Mesodermal cell (in vitro differentiated cells): ENCODE measurements around the gene COX7B. TPM values are rescaled to one million over a fixed set of nuclear protein-coding genes. Genes with fewer than 3 reads are reported as not detected.
"Not testable (repeated sequence)": the region's sequence is repeated elsewhere in the genome, so short reads cannot be mapped to it uniquely, and the experiment has no call there.

Source experiments
- H3K27ac ChIP-seq: 2 replicates; pipeline ENCODE4 v1.7.0; 2013; ENCODE audit warnings: mild to moderate bottlenecking, low read depth, low read length, moderate library complexity; ENCODE audit not compliant: severe bottlenecking
- H3K36me3 ChIP-seq: 2 replicates; pipeline ENCODE4 v1.7.1; 2013; ENCODE audit warnings: mild to moderate bottlenecking, low read length, moderate library complexity; ENCODE audit not compliant: control insufficient read depth, insufficient read depth
- H3K4me1 ChIP-seq: one replicate; pipeline ENCODE4 v1.7.1; 2013; ENCODE audit warnings: mild to moderate bottlenecking, low read length; ENCODE audit not compliant: insufficient read depth, control insufficient read depth, poor library complexity, severe bottlenecking
- H3K4me3 ChIP-seq: 2 replicates; pipeline ENCODE4 v1.7.0; 2013; ENCODE audit warnings: low read length, control low read depth, mild to moderate bottlenecking; ENCODE audit not compliant: insufficient read depth, poor library complexity, severe bottlenecking; ENCODE audit errors: extremely low read depth
- H3K9me3 ChIP-seq: 2 replicates; pipeline ENCODE4 v1.7.1; 2013; ENCODE audit warnings: mild to moderate bottlenecking, low read length, moderate library complexity; ENCODE audit not compliant: control insufficient read depth
- WGBS, 2 experiments: methylation state at CpG; one replicate each; pipeline ENCODE4 v1.1.5; 2013; ENCODE audit warnings: missing lambda C conversion rate in 2 of 2; ENCODE audit not compliant: insufficient coverage in 2 of 2; 5-methylcytosine and 5-hydroxymethylcytosine counted together
- polyA plus RNA-seq, 2 experiments: library from polyadenylated mRNA; stranded (reverse); fragments of 50-300 nt; gene quantifications; one replicate each; pipeline ENCODE4 v1.2.3, GENCODE V29; 2013

The COX7B gene
- 383 TPM for polyA plus RNA-seq (2013, experiment 1 of 2)
- 386 TPM for polyA plus RNA-seq (2013, experiment 2 of 2)

DNA sequence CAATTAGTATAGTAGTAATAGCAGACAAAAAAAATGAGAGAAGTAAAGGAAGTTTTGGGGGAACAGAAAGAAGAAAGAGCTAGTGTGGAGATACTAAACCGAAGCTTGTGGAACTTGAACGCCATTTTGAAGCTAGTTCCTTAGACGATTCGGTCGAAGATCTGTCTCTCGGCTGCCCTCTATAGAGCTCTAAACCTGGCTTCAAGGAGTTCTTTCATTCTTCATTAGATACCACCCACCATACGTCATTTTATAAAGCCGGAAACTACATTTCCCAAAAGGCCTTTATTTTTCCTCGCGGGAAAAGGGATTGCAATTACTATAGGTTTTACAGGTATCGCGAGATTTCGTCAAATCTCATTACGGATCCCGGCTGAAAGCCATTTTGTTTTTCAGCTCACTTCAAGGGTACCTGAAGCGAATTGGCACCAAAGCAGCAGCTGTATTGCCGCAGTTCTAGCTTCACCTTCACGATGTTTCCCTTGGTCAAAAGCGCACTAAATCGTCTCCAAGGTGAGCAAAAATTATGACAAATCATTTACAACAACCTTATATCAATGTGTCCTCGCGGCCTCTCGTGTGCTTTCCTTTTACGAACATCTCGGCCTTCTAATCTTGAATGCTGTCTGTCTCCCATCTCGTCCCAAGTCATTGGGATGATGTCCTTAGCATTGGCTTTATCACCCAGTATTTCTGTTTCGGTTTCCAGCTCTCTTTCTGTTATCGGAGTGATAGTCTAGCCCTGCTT is at the start of gene COX7B:
Gene COX7B, plus strand, starts transcription at position 388 of the 748 bp plus-strand sequence. Its CDS starts 86 bp downstream, at position 474.
- H3K4me1 ChIP-seq = no peaks in the 10 kb centered on the region
- peak within 1 kb of the TSS; percentile 86 for H3K27ac ChIP-seq
- WGBS, 2 experiments = 0% methylated on average over 12 to 18 of the region's 28 CpGs
- no peaks in the 10 kb centered on the region for H3K9me3 ChIP-seq
- peak within 1 kb of the TSS; percentile 64 for H3K4me3 ChIP-seq
- peaks cover 23% of the 10 kb centered on the region for H3K36me3 ChIP-seq

GRCh38 chrX:77875372-77875771 is 23.9 kb upstream of the COX7B start:
- Histone ChIP-seq H3K4me3 (no peak overlapping the region), H3K36me3 (peaks cover 18% of the 10 kb centered on the region), H3K4me1 (no peaks in the 10 kb centered on the region), H3K9me3 (no peaks in the 10 kb centered on the region), H3K27ac (no peak overlapping the region)
- 88% methylated on average over 5 of the region's 8 CpGs; no CpG with 5 or more reads in 1 of the 2 experiments for WGBS, 2 experiments

DNA sequence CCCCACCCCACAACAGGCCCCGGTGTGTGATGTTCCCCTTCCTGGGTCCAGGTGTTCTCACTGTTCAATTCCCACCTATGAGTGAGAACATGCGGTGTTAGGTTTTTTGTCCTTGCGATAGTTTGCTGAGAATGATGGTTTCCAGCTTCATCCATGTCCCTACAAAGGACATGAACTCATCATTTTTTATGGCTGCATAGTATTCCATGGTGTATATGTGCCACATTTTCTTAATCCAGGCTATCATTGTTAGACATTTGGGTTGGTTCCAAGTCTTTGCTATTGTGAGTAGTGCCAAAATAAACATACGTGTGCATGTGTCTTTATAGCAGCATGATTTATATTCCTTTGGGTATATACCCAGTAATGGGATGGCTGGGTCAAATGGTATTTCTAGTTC is 17.9 kb upstream of the COX7B start:
- H3K4me3 ChIP-seq, H3K4me1 ChIP-seq, H3K9me3 ChIP-seq, H3K36me3 ChIP-seq, H3K27ac ChIP-seq: not testable (repeated sequence)
- no CpG with 5 or more reads among the region's 4 CpGs for WGBS, 2 experiments

DNA sequence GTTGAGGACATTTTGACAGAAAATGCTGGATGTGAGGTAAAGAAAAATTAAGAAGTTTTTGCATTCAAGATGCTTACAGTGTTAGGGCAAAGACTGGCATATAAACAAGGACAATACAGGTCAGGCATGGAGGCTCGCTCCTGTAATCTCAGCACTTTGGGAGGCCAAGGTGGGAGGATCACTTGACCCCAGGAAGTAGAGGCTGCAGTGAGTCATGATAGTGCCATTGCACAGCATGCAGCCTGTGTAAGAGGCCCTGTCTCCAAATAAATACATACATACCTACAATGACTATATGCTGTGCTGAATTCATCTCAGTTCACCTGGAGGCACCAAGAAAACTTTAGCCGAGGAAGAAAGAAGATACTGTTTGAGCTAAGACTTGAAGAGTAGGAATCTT is 6.4 kb upstream of the COX7B start:
- Histone ChIP-seq H3K27ac (no peak overlapping the region), H3K9me3 (no peaks in the 10 kb centered on the region), H3K4me3 (no peak overlapping the region), H3K36me3 (peaks cover 3% of the 10 kb centered on the region), H3K4me1 (peaks cover 4% of the 10 kb centered on the region)
- WGBS, 2 experiments = 80 to 100% methylated on average over 1 to 2 of the region's 2 CpGs

DNA sequence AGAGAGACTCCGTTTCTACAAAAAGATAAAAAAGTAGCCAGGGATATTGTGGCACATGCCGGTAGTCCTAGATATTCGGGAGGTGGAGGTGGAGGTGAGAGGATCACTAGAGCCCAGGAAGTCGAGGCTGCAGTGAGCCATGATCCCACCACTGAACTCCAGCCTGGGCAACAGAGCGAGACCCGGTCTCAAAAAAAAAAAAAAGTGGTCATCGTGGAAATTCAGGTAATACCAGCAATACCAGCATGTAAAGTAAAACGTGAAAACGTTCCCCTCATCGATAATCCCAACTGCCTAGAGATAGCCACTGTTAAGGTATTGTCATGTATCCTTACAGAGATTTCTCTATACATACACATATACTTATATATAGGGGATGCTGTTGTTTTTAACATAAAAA is 5.6 kb upstream of the COX7B start:
- 86 to 94% methylated on average over 3 of the region's 10 CpGs for WGBS, 2 experiments
- H3K27ac ChIP-seq = no peak overlapping the region
- H3K36me3 ChIP-seq = peaks cover 3% of the 10 kb centered on the region
- H3K4me1 ChIP-seq = peaks cover 4% of the 10 kb centered on the region
- H3K4me3 ChIP-seq = peak overlapping the region; percentile 64
- no peaks in the 10 kb centered on the region for H3K9me3 ChIP-seq

- 0% methylated on average over 10 to 23 of the region's 49 CpGs for WGBS, 2 experiments
- H3K27ac ChIP-seq = peak within 1 kb of the TSS; percentile 94
- H3K4me3 ChIP-seq = peak within 1 kb of the TSS; percentile 64
- H3K9me3 ChIP-seq = no peaks in the 10 kb centered on the region
- H3K4me1 ChIP-seq = peaks cover 4% of the 10 kb centered on the region
- no peaks in the 10 kb centered on the region for H3K36me3 ChIP-seq
These were observed 4.1 kb upstream of the COX7B start, which contains the start of gene MAGT1 for GRCh38 chrX:77894921-77895886. Gene MAGT1 (minus strand): TSS chrX:77895435. CDS start chrX:77895410, 25 bp downstream.

- no CpG with 5 or more reads among the region's 1 CpG for WGBS, 2 experiments
- peak overlapping the region; percentile 64 for H3K4me3 ChIP-seq
- H3K4me1 ChIP-seq = no peaks in the 10 kb centered on the region
- peak overlapping the region; percentile 10 for H3K27ac ChIP-seq
- H3K36me3 ChIP-seq = peaks cover 31% of the 10 kb centered on the region
- H3K9me3 ChIP-seq = no peaks in the 10 kb centered on the region
These were observed 1.4 kb downstream of the COX7B start for GRCh38 chrX:77900688-77901087.

GRCh38 chrX:77901506-77901905 is 2.2 kb downstream of the COX7B start:
- no peak overlapping the region for H3K27ac ChIP-seq
- H3K4me1 ChIP-seq = no peaks in the 10 kb centered on the region
- no peaks in the 10 kb centered on the region for H3K9me3 ChIP-seq
- H3K36me3 ChIP-seq = peaks cover 31% of the 10 kb centered on the region
- 100% methylated on average over 2 of the region's 5 CpGs for WGBS, 2 experiments
- H3K4me3 ChIP-seq = no peak overlapping the region

GRCh38 chrX:77910108-77910840 is 11.0 kb downstream of the COX7B start, which contains the start of gene ATP7A:
Gene ATP7A (plus strand): TSS chrX:77910693. CDS start chrX:77971642, 60,949 bp downstream.
- no peaks in the 10 kb centered on the region for H3K36me3 ChIP-seq
- no peaks in the 10 kb centered on the region for H3K9me3 ChIP-seq
- H3K4me3 ChIP-seq = peak within 1 kb of the TSS; percentile 47
- H3K27ac ChIP-seq = peak within 1 kb of the TSS; percentile 49
- 0 to 100% methylated on average over 1 to 2 of the region's 36 CpGs for WGBS, 2 experiments
- no peaks in the 10 kb centered on the region for H3K4me1 ChIP-seq

DNA sequence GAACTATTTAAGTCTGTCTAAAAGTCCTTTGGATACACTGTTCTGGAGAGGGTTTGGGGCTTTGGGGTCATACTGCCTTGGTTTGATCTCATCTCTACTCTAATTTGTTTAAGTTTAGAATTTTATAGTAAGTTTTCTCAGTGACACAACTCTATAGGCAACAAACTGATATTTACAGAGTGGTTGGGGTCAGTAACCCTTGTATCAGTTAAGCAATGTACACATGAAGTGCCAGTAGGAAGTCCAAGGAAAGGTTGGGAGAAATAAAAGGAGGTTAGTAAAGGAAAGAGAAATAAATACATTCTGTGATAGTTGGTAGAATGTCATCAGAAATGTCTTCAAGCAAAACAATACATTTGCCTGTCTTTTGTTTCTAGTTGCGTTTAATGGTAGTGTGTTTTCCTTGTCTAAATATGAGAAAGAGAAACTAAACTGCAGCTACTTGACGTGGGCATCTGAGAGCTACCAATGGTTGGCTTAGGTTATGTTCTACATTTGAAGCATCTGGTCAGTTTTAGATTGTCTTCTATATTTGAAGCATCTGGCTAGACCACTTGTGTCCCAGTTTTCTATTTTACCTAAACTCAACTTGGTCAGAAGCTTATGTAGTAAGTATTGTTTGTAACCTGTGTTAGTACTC is 18.1 kb downstream of the COX7B start:
- Histone ChIP-seq H3K27ac (no peak overlapping the region), H3K36me3 (no peaks in the 10 kb centered on the region)
- 100% methylated on average over 1 of the region's 2 CpGs; no CpG with 5 or more reads in 1 of the 2 experiments for WGBS, 2 experiments

More for the DNA sequence above, 18.1 kb downstream of the COX7B start:
- no peaks in the 10 kb centered on the region for H3K9me3 ChIP-seq
- H3K4me1 ChIP-seq = no peaks in the 10 kb centered on the region
- no peak overlapping the region for H3K4me3 ChIP-seq
